ENCODE measurements around the gene ATG2A.

Gene ATG2A

DNA sequence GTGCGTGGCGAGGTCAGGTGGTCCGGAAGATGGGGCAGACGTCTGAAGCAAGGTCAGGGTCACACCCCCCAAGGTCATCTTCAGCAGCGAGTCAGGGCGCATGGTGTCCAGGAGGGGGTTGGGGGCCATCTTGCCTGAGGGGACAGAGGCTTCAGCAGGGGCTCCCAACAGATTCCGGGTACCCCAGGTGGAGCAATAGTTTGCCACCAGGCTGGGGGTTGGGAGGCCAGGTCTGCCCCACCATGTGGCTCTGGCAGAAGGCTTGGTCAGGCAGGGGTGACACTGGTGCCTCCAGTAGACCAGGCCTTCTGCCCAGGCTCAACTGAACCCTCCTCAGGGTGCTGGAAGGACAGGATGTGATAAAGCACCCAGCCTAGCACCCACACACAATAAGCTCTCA, 5.9 kb downstream of the ATG2A start:
- TF ChIP-seq EZH2phosphoT487 (IDR thresholded peaks at IDR 0.05; ENCODE audit: borderline replicate concordance, low read length): no peak
- no peak for TF ChIP-seq CTCF (IDR thresholded peaks at IDR 0.05; ENCODE audit: low read depth, low read length, poor library complexity, severe bottlenecking)
- no peak overlapping the region for H3K4me3 ChIP-seq (ENCODE audit: low read length)
- no peaks in the 10 kb centered on the region for H3K9me3 ChIP-seq (ENCODE audit: control insufficient read depth, insufficient read depth, low read length)
- no peaks in the 10 kb centered on the region for H3F3A ChIP-seq (ENCODE audit: control insufficient read depth, insufficient read depth)
- no peak overlapping the region for H3K27ac ChIP-seq (ENCODE audit: low read depth, low read length)
- H3K9me2 ChIP-seq (replicated peaks; ENCODE audit: control insufficient read depth, low read length): no peaks in the 10 kb centered on the region
- no peaks in the 10 kb centered on the region for H3K27me3 ChIP-seq (ENCODE audit: control insufficient read depth, low read length)
- H4K20me1 ChIP-seq (ENCODE audit: control insufficient read depth, insufficient read depth, low read depth, low read length): no peaks in the 10 kb centered on the region
- peaks cover 60% of the 10 kb centered on the region for H3K36me3 ChIP-seq (ENCODE audit: control insufficient read depth, low read length)
- no peak overlapping the region for H3K4me2 ChIP-seq (ENCODE audit: low read length)
- peaks cover 13% of the 10 kb centered on the region for H3K79me2 ChIP-seq (ENCODE audit: control insufficient read depth, low read length)
- H3K4me1 ChIP-seq (ENCODE audit: control insufficient read depth, low read length): peaks cover 10% of the 10 kb centered on the region

- Histone ChIP-seq H3K4me3 (ENCODE audit: low read length) (no peak overlapping the region), H3K9me2 (replicated peaks; ENCODE audit: control insufficient read depth, low read length) (no peaks in the 10 kb centered on the region), H3K36me3 (ENCODE audit: control insufficient read depth, low read length) (peaks cover 66% of the 10 kb centered on the region), H3F3A (ENCODE audit: control insufficient read depth, insufficient read depth) (no peaks in the 10 kb centered on the region), H3K4me1 (ENCODE audit: control insufficient read depth, low read length) (peaks cover 4% of the 10 kb centered on the region), H3K9me3 (ENCODE audit: control insufficient read depth, insufficient read depth, low read length) (no peaks in the 10 kb centered on the region), H3K4me2 (ENCODE audit: low read length) (no peak overlapping the region), H3K27ac (ENCODE audit: low read depth, low read length) (no peak overlapping the region), H3K27me3 (ENCODE audit: control insufficient read depth, low read length) (no peaks in the 10 kb centered on the region), H4K20me1 (ENCODE audit: control insufficient read depth, insufficient read depth, low read depth, low read length) (no peaks in the 10 kb centered on the region), H3K79me2 (ENCODE audit: control insufficient read depth, low read length) (peaks cover 7% of the 10 kb centered on the region)
- TF ChIP-seq EZH2phosphoT487 (IDR thresholded peaks at IDR 0.05; ENCODE audit: borderline replicate concordance, low read length) (no peak), CTCF (IDR thresholded peaks at IDR 0.05; ENCODE audit: low read depth, low read length, poor library complexity, severe bottlenecking) (no peak)
Observed at GRCh38 chr11:64910451-64911093, 6.4 kb downstream of the ATG2A start.

DNA sequence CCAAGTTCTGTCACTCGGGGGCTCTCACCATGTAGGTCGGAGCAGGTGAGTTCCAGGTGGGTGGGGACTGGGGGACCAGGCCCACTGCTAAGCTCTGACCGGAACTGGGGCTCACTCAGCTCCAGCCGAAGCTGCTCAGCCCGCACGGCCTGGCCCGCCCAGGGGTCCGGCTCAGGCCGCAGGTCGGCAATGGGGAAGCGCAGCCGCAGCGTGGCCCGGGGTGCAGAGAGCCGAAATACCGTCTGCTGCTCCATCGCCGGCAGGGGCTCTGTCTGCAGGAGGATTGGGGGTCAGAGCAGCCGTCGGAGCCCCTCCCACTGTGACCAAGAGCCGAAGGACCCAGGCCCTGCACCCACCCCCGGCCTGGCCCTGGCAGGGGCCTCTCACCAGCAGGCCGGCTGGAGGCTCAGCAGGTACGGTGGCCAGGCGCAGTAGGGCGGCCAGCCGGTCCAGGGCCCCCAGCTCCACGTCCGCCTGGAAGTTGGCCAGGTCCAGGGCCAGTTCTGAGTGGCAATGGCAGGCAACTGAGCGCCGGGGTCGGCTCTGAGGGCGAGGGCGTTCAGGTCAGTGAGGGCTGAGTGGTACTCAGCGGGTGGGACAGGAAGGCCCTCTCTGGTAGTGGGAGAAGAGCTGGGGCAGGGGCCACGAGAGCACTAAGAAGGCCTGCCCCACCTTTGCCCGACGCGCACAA, 7.2 kb downstream of the ATG2A start:
- Histone ChIP-seq H3K9me2 (replicated peaks; ENCODE audit: control insufficient read depth, low read length) (no peaks in the 10 kb centered on the region), H3K27me3 (ENCODE audit: control insufficient read depth, low read length) (no peaks in the 10 kb centered on the region), H3K9me3 (ENCODE audit: control insufficient read depth, insufficient read depth, low read length) (no peaks in the 10 kb centered on the region), H3K4me3 (ENCODE audit: low read length) (no peak overlapping the region), H3K27ac (ENCODE audit: low read depth, low read length) (no peak overlapping the region), H3K4me1 (ENCODE audit: control insufficient read depth, low read length) (no peaks in the 10 kb centered on the region), H4K20me1 (ENCODE audit: control insufficient read depth, insufficient read depth, low read depth, low read length) (no peaks in the 10 kb centered on the region), H3K36me3 (ENCODE audit: control insufficient read depth, low read length) (peaks cover 69% of the 10 kb centered on the region), H3K4me2 (ENCODE audit: low read length) (no peak overlapping the region), H3K79me2 (ENCODE audit: control insufficient read depth, low read length) (no peaks in the 10 kb centered on the region), H3F3A (ENCODE audit: control insufficient read depth, insufficient read depth) (no peaks in the 10 kb centered on the region)
- TF ChIP-seq CTCF (IDR thresholded peaks at IDR 0.05; ENCODE audit: low read depth, low read length, poor library complexity, severe bottlenecking) (no peak), EZH2phosphoT487 (IDR thresholded peaks at IDR 0.05; ENCODE audit: borderline replicate concordance, low read length) (no peak)

Measured in DOHH2 (cell line).